HG03135 (cell line): ENCODE measurements around the gene MGAT4B.

Source experiments
- ATAC-seq: cut with Tn5 transposase; IDR thresholded peaks from one replicate; pipeline ENCODE4 v1.9.1; 2021; ENCODE audit warnings: mild to moderate bottlenecking, moderate library complexity; ENCODE audit not compliant: unreplicated experiment

MGAT4B gene

DNA sequence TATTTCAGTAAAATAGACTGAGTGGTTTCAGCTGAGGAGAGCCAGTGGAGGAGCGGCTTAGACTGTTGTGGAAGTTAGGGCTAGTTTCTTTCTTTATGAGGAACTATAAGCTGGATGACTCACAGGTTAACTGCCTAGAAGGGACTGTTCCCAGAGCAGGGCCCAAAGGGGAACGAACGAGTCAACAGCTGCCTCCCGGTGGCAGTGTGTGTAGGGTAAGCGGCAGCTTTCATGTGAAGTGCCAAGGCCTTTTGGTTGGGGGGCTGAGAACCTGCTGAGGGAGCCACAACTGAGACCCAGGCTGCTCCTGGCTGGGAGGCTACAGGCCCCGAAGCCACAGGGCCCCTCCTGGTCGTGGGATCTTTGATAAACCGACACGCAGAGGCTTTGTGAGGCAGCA lies 21.0 kb upstream of the MGAT4B start:
- no peak for ATAC-seq

DNA sequence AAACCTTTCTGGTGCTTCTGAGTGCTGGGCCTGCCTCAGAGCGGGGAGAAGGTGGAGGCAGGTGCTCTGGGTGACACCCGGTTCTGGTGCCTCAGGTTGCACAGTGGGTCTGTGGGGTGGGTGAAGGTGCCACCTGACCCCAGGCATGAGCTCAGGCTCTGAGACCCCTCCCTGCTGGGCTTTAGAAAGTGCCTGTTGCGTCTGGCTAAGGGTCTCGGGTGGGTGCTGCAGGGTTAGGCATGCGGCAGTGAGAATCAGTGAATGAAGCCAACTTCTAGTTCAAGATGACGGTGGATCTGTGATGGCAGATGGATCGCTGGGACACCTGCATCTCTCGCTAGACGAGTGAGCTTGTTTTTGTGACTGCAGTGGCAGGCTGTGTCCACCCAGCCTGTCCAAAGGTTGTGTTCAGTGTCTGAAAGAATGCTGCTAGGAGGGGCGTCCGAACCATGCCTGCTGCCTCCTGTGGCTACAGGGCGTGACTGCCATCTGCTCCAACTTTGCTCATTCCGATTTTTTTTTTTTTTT lies 19.1 kb upstream of the MGAT4B start:
- no peak for ATAC-seq

DNA sequence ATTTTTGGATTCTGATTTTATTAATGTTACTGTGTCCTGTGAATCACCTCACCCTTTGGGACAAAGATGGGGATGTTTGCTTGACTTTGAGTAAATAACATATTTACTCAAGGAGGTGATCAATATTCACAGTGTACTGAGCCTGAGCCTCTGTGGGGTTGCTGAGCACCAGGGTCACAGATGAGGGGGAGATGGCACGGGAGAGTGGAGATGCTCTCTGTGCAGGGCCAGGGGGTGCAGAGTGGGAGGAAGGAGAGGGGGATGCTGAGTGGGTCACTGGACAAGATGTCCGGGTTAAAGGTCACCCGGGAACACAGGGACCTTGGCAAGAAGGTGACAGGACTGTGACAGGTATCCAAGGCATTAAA lies 18.1 kb upstream of the MGAT4B start:
- no peak for ATAC-seq

DNA sequence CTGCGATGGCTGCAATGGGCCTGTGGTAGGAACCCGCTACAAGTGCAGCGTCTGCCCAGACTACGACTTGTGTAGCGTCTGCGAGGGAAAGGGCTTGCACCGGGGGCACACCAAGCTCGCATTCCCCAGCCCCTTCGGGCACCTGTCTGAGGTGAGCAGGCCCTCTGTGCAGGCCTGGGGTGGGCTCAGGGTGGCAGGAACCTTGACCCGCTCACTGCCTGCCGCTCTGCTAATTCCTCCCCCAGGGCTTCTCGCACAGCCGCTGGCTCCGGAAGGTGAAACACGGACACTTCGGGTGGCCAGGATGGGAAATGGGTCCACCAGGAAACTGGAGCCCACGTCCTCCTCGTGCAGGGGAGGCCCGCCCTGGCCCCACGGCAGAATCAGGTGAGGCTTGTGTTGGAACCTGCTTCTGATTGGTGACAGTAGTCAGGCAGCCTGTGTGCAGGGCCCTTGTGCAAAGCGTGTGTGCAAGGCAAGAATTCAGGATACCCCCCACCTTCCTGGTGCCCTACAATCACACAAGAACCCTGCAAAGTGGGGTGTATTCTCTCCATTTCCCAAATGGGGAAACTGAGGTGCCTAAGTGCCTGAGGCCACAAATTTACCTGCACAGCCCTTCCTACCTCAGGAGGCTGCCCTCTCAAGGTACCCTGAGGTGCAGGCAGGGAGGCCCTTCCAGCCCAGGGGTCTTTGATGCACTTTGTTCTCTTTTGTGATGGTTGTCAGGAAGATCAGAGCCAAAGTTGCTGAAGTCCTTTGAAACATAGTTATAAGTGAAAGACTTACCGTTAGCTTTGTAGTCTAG lies 17.5 kb upstream of the MGAT4B start:
- no peak for ATAC-seq

DNA sequence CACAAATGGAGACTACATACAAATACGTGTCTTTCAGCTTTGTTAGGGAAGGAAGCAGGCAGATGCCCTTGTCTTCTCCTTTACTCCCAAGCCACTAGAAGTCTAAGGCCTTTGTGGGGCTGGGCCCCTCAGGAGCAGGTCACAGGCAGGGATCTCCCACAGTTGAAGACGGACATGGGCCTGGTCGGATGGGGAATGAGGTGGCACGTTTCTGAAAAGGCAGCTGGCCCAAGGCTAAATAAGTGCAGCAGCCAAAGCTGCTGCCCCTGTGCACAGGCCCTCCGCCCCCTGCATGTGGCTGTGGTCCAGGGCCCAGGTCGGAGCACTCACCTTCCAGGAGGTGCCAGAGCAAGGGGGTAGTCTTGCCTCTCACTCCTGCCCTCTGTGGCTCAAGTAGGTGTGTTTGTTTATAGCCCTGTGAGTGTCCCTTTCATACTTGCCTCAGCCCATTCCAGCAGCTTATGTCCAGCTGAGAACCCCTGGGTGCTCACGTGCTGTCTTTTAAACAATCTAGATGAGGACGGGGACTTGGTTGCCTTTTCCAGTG lies 15.9 kb upstream of the MGAT4B start:
- ATAC-seq = no peak

DNA sequence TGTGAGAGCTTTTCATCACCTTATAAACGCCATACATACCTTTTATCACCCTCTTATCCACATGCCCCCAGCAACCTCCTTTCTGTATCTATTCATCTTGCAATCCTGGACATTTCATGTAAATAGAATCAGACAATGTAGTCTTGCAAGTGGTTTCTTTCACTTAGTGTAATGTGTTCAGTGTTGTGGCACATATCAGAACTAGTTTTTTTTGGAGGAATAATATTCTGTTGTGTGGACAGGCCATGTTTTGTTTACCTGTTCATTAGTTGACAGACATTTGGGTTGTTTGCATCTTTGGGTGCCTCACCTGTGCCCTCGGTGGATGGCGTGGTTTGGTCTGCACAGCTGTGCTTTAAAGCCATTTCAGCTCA lies 15.4 kb upstream of the MGAT4B start:
- no peak for ATAC-seq

DNA sequence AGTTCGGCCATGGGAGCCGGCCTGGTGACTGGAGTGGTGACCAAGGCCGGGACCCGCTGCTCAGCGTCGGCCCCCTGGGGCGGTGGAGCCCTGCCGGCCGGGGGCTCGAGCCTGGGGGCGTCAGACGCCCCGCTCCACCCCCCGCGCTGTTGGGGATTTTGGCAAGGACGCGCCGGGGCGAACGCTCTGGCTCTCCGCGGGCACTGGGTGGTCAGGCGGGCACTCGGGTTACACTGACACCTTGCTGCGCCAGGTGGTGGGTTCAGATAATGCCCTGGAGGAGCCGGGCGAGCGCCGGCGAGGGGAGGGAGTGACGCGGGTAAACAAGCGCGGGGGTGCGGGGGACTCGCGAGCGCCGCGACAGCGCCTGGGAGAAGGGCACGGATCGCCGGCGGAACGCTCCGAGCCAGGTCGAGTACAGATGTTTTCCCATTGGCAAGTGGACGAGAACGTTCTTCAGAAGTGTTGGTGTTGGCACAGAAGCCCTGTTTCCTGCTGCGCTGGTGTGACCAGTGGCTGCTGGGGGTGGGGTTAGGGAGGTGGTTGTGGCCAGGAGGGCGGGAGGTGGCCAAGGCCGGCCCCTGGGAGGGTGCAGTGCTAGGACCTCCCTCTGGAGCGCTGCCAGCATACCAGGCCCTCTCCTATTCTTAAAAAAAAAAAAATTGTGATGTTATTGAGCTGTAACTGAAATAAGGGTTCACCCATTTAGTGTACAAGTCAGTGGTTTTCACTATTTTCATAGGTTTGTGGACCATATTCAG lies 14.8 kb upstream of the MGAT4B start:
- peak; percentile 49 for ATAC-seq

DNA sequence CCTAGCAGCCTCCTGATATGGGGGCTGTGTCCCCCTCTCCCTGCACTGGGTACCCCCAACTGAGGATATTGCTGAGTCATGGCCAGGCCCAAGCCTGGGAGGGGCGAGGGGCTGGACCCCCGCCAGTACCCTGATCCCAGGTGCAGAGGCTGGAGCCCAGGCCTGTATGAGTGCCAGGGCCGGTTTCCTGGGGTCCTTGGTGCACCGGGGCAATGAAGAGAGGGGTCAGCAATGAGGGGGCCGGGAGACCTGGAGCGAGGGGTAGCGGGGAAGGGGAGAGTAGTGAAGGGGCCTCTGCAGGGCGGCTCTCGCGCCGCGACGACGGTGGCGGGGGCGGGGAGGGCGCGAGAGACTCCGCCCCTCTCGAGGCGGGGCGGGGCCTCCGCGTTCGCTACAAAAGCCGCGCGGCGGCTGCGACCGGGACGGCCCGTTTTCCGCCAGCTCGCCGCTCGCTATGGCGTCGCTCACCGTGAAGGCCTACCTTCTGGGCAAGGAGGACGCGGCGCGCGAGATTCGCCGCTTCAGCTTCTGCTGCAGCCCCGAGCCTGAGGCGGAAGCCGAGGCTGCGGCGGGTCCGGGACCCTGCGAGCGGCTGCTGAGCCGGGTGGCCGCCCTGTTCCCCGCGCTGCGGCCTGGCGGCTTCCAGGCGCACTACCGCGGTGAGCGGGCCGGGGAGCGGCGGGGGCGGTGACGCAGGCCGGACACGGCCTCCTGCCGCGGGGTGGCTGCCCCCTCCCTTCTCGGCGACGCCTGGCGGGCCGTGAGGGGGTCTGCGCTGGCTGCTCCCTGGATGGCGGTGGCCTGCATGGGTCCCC lies 14.0 kb upstream of the MGAT4B start, which contains the start of gene SQSTM1:
TSS of gene SQSTM1 (plus strand) at position 423 of the 815 bp plus-strand sequence. CDS start at position 455, 32 bp downstream.
- ATAC-seq = peak; percentile 39

DNA sequence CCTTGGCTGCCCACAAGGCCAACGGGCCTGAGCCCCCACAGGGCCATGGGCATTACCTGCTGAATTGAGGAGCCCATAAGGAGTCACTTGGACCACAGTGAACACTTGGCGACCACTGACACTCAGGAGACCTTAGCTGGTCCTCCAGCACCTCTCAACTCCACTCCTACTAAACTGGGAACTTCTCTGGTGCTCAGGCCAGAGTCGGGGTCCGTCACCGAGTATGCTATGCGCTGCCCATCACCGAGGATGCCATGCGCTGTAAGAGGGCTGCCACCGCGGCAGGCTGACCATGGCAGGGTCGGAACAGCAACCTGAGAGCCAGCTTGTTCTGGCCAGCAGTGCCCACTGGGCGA lies 13.4 kb upstream of the MGAT4B start:
- ATAC-seq = no peak

DNA sequence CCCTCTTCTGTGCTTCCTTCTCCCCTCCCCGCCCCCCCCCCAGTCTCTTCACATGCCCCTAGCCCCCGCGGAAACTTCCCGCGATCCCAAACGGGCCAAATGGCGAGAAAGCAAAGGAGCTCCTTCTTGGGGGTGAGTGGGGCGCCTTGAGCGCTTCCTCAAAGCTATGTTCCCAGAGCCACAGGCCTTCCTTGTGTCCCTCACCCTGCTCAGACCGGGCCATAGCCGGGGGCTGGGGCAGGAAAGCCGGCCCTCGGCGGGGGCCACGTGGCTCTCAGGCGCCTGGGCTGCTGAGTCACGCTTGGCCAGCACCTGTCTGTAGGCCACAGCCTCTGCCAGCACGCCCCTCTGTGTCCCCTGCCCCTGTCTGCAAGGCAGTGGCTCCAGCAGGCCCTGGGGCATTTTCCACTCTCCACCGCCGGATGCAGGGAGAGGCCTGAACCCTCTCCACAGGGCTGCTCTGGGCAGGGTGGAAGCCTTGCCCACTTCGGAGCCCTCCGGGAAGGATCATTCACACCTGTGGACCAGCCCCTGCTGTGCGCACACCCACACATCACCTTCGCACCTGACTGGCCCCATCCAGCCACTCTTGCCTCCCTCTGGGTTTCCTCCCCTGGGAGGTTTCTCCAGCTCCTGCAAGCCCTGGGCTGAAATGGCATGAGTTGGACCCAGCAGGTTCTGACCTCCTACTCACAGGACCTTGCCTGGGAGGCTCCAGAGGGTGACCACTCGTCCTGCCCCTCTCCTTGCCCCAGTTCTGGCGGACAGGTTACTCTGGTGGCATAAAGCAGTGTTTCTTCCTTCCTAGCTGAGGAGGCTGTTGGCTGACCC lies 12.8 kb upstream of the MGAT4B start:
- no peak for ATAC-seq

DNA sequence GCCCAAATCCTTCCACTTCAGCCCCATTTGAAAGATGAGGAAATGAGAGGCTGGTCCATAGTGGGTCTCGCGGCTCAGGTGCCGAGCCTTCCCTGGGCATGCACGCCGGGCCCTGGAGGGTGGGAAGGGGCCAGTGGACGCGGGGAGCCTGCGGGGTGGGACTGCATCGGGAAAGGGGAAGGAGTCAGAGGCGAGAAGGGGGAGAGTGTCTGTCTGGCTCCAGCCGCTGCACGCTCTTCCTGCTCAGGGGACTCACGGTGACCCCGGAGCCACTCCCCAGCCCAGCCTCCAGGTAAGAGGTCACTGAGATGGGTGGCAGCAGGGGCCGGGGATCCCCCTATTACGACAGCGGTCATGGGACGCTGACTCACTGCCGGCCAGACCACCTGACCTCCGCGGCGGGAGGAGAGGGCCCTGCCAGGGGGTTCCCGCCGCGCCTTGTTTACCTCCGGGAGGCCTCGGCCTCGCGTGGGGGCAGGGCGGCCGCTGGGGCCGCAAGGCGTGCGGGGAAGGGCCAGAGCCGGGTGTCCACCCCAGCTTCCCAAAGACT lies 12.2 kb upstream of the MGAT4B start:
- peak; percentile 55 for ATAC-seq

DNA sequence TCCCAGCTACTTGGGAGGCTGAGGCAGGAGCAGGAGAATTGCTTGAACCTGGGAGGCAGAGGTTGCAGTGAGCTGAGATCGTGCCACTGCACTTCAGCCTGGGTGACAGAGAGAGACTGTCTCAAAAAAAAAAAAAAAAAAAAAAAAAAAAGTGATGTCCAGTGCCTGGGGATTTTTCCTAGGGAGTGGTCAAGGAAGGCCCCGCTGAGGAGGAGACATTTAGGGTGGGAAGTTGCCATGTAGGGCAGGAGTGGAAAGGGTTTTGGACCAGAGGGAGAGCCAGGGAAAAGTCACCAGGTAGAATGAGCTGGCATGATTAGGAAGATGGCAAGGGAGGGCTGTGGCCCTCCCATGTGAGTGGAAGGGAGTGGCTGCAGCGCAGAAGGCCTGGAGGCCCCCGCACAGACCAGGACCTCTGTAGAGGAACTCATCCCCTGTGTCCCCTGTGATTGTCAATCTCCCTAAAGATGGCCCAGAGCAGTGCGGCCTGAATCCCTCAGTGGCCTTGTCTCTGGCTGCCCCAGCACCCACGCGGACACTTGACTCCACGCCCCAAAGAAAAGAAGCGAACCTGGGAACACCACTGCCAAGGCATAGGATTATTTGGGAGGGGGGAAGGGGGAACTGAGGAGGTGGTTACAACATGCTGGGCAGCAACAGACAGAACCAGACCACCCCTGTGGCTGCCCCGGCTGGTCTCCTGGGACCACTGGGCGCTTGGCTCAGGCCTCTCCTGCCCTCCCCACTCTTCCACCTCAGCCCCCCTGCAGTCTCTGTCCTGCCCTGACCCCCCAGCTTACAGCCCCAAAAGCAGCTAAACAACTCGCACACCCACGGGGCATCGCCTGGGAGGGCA lies 11.5 kb upstream of the MGAT4B start:
- ATAC-seq = no peak

DNA sequence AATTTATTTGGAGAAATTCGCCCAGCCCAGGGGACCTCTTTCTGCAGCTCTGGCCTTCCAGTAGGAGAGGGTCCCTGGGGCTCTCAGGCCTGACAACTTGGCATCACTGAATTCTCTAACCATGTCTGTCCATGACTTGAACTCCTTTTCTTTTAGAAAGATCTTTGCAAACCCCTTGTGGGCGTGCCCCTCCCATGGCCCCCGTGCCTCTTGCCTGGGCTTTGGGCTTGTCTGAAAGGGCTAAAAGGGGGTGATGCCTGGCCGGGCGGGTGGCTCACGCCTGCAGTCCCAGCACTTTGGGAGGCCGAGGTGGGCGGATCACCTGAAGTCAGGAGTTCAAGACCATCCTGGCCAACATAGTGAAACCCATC lies 10.8 kb upstream of the MGAT4B start:
- ATAC-seq = no peak

DNA sequence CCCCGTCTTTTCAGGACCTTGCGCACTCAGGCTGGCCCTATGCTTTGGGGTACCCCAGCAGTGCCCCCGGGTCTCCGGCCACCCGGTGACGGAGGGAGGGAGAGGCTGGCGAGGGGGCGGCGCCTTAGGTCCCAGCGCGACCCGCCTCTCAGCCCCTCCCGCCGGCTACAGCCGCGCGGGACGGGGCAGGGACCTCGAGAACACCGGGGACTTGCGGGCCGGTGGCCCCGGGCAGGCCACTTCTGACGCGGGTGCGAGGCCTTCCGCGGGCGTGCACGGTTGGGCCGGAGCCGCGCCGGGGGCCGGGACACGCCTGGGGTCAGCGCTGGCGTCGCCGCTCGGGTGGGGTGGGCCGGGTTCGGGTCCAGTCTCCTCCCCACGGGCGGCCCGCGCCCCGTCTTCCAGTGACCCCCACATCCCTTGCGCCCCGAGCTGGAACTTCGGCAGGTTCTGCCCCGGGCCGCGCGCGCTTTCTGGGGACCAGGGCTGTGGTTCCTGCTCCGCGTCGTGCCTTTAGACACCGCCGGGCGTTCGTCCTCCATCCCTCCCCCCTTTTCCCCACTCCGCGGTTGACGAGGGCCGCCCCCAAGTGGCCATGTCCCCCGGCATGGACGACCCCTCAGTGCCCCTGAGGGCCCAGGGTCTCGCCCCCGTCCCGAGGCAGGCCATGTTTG lies 10.3 kb upstream of the MGAT4B start:
- no peak for ATAC-seq

DNA sequence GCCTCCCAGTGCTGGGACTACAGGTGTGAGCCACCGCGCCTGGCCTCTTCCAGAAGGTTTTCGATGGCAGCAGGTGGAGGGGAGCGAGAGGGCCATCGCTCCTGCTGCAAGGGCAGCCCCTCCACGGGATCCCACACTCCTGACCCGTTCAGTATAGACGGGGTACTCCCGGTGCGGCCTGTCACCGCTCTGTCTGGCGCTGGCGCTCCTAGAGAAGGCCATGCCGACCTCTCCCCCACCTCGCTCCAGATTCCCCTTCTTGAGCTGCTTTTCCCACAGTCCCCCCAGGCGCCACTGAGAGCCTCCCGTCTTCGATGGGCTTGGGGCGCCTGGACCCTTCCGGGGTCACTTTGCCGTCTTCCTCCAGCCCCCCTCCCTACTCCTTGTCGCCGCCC lies 9.7 kb upstream of the MGAT4B start:
- ATAC-seq = no peak

DNA sequence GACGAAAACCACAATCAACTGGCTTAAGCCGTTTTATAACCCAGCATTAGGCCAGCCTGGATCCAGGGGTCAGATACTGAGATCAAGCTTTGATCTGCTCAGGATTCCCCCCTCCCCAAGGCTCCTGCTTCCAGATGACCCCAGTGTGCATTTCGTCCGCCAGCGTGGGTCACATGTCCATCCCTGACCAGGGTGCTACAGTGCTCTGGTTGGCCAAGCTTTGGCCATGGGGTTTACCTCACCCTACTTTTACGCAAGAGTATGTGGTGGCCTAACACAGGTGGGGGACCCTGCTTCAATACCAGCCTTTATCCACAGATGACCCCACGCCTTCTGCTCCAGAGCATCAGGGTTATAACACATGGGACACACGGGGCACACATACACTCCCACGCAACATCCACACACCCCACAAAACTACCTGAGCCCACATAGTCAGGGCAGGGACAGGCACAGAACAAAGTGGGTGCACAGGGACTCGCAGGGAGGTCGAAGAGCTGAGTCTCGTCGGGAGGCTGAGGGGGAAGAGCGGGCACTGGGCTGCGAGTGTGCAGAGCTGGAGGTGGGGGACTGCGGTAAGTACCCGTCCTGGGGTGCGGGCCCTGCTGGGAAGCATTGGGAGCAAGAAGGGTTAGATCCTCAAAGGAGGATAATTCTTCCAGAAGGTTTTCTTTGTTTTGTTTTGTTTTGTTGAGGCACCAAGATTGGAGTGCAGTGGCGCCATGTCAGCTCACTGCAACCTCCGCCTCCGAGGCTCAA lies 9.0 kb upstream of the MGAT4B start:
- no peak for ATAC-seq

DNA sequence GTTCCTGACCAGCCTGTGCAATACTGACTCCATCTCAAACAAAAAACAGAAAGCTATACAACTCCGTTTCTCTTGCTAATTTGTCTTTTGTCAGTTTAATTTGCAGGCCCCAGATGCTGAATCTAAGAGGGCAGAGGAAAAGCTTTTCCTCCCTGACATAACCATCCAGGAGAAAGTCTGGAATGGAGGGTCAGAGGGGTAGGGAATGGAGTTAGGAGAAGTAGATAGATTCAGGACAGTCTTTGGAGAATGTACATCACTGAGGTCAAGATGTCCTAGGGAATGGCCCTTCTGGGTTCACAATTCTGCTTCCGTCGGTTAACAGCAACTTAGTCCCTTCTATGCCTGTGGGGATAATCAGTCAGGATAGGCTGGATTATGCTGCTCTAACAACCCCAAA lies 7.4 kb upstream of the MGAT4B start:
- ATAC-seq = no peak
